HG03095 (cell line): ENCODE data around the gene LRRC49.
"Not testable (repeated sequence)": the region's sequence is repeated elsewhere in the genome, so short reads cannot be mapped to it uniquely, and the experiment has no call there.

Experiments used
- ATAC-seq: cut with Tn5 transposase; IDR thresholded peaks from one replicate; pipeline ENCODE4 v1.9.1; 2021; ENCODE audit warnings: moderate library complexity; ENCODE audit not compliant: unreplicated experiment

LRRC49 gene

DNA sequence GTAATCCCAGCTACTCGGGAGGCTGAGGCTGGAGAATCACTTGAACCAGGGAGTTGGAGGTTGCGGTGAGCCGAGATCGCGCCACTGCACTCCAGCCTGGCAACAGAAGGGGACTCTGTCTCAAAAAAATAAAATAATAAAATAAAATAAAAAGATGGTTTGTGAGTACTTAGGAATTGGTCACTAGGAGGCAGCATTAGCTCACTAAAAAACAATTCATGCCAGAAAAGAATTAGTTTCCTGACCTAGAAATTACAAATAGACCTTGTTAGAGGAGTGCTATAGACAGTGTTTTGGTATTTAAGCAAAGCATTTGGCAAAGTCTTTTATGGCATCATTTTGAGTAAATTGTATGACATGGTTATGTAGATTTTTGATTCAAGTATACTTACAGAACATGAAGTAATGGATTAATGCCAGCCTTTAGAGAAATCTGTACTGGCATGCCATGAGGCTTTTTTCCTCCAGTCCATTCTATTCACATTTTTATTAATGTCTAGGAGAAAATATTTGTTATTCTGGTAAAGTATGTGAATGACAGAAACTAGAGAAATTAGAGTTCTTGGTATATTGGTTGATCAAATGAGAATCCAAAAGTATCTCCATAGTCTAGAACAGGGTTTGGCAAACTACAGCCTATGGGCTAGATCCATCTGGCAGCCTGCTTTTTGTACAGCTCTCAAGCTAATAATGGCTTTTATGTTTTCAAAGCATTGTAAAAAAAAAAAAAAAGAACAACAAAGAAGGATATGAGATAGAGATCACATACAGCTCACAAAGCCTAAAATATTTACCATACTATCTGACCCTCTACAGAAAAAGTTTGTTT is 81.6 kb downstream of the LRRC49 start:
- ATAC-seq, result no peak

DNA sequence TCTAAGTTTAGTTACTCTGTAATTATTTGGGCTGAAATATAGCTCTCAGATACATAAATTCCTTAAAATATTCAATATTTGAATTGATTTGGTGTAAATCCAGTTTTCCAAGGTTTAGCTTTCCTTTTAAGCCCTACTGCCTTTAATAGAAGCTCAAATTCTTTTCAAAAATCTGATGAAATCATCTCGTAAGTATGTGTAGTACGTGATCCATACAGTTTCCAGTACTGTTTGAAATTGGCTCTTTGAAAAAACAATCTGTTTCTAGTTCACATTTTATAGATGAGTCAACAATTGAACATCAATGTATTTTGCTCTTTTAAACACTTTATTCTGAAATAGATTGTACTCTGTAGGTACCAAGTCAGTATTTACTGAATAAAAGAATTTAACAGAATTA is 84.2 kb downstream of the LRRC49 start:
- no peak for ATAC-seq

DNA sequence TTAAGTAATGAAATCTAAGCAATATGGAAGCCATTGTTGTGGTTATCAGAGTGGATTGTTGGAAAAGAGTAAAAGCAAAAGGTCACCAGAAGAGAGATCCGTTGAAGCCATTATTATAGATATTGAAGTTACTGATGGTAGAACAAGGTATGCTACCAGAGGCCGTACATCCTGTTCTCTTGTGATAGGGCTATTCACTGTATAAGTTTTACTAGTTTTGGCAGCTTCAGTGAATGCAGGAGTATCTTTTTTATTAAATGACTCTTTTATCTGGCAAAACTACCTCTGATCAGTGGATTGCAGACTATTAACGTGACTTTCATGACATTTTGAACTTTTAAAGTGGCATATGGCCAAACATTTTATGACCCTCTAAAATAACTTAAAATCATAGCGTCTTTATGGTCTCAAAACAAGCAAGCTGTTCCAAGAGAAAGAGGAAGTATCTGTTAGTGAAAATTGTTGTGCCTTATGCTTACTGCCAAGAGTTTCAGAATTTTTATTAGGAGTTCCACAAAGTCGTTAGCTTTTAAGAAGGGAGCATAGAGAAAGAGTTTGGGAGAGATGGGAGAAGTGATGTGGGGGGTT is 102.9 kb downstream of the LRRC49 start:
- no peak for ATAC-seq

DNA sequence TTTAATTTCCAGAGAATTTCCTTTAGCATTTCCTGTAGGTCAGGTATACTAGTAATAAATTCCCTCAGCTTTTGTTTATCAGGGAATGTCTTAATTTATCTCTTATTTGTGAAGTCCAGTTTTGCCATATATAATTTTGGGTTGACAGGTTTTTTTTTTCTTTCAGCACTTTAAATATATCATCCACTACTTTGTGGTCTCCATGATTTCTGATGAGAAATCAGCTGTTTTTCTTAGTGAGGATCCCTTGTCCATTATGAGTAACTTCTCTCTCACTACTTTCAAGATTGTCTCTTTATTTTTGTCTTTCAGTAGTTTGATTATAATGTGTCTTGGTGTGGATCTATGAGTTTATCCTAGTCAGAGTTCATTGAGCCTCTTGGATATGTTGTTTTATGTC is 105.7 kb downstream of the LRRC49 start:
- no peak for ATAC-seq

DNA sequence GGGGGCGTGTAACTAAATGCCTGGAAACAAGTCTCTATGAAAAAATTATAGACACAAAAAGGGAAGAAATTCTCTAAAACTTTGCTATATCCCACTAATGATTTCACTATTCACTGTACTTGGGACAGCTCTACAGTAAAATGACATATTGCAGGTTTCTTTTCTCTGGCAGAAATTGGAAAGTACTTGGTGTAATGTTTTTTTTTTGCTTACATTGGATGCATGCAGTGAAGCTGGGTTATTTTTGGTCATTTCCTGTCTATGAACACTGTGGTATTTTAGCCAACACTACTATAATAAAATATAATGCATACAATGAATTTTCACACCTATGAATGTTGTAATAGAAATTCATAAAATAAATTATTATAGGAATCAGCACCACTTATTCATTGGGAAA is 109.7 kb downstream of the LRRC49 start:
- ATAC-seq, result no peak

DNA sequence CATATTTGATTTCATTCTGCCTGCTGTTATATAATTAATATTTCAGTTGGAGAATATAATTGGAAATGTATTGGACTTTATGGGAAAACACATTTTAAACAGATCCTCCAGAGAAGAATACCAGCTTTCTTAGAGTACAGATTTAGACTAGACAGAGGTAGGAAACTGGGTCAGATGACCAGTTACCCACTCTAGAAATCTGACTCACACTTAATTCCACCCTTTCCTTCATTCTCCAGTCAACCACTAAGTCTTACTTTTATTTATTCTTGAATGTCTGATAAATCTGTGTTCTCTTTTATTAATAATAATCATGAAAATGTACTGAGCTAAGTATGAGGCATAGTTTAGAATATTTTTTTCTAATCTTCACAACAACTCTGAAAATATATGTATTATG is 110.7 kb downstream of the LRRC49 start:
- no peak for ATAC-seq

DNA sequence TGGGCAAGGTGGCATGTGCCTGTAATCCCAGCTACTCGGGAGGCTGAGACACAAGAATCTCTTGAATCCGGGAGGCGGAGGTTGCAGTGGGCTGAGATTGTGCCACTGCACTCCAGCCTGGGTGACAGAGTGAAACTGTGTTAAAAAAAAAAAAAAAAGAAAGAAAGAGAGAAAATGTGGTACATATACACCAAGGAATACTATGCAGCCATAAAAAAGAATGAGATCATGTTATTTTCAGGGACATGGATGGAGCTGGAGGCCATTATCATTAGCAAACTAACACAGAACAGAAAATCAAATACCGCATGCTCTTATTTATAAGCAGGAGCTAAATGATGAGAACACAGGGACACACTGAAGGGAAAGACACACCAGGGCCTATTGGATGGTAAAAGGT is 111.9 kb downstream of the LRRC49 start:
- not testable (repeated sequence) for ATAC-seq

DNA sequence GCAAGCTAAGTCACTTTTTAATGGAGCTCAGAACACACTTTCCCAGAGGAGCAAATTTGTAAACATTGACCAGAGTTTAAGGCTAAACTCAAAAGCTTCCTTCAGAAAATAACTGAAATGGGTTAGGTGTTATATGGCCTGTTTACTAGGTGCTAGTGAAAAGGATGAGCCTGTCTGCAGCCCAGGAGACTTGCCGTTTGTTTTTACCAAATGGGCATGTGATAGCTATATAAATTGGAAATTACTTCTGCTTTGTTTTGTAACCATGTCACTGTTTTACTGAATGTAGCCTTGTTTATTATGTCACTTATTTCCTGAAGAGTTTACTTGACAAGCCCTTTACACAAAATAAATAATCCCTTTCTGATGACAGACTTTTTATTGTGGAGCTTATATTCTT is 113.3 kb downstream of the LRRC49 start:
- ATAC-seq, result no peak

DNA sequence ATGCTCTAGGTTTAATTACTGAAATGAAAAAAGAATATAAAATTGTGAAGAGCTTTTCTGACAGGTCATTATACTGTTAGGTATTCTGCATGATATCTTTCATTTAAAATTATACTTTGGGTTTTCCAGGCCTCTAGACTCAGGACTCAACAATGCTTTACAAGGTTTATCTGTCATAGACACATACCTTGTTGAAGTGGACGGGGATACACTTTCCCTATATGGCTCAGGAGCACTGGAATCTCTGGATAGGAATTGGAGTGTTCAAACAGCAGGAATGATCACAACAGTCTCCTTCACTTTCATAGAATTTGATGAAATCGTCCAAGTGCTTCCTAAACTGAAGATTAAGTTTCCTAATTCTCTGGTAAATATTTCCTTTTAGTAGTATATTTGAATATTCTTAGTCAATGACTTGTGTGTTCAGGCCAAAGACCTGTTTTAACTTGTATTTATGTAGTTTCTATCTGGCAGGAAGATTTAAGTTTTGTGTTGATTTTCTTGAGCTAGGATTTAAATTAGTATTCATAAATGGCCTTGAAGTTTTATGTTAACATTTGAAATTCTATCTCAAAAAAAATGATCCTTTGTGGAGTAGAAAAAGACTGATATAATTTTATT is 115.7 kb downstream of the LRRC49 start:
- ATAC-seq, result no peak

DNA sequence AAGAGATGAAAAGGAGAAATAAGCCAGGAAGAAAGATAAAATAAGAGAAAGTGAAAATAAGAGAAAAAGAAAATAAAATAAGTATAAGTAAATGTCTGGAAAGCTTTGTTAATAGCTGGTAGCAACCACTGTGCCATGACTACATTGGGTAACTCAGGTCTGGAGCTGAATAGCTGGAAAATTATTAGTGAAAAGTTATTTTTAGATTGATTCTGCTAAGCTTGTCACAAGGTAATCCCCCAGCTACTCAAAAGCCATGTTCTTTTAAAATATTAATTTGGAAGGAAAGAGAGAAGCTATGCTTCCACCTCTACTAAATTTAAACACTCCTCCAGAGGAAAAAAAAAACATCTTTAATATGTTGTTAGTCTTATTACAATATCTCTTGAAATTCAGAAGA is 117.8 kb downstream of the LRRC49 start:
- no peak for ATAC-seq

DNA sequence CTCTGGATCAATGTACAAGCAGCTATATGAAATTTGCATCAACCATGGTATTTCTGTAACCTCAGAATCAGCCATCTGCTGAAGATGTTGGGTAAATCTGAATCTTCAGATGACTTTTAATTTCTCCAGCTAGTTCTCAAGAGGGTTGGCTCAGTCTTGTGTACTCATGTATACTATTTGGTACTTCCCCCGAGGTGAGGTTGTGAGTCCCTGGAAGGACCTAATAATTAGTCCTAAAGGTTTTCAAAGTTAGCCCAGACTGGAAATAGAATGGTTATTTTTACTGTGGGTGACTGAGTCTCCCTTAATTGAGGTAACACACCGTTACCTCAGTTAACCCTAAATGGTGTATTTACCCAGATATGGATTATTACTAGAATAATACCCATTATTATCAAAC is 118.4 kb downstream of the LRRC49 start:
- ATAC-seq, result no peak

DNA sequence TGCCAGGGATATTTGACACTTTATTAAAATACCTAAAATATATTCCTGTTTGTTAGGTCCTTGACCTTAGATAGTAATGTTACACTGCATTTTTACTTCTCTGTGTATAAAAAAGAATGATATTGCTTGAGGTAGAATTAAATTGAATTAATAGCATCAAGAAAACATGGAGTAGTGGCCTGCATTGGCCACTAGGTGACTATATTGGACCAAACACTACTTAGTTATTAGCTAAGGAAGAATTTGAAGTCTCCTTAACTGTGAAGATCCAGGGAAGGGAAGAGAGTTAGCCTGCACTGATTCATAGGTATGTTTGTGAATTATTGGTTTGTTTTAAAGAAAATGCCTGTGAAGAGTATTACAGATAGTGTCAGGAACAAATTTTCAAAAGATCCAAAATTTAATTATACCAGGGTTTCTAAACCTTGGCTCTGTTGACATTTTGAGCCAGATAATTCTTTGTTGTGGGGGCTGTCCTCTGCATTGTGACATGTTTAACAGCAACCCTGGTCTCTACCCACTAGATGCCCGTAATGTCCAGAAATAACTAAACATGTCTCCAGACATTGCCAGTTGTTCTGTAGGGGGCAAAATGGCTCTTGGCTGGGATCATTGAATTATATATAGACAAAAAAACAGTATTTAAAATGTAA is 119.0 kb downstream of the LRRC49 start:
- no peak for ATAC-seq

DNA sequence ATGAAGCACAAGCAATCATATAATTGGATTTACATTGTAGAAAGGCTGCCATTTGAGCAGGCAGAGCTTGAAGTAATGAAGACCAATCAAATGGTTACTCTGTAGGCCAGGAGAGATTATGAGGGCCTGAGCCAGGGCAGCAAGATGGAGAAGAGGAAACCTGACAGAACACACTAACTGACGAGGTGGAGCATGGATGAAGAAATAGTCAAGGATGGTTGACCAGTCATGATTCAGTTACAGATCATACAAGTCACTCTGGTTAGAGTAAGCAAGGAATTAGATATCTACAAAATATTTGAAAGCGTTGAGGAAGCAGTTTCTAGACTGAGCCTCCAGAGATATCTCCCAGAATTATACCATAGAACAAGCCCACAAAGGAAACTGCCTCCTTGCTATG is 120.8 kb downstream of the LRRC49 start:
- ATAC-seq, result no peak

DNA sequence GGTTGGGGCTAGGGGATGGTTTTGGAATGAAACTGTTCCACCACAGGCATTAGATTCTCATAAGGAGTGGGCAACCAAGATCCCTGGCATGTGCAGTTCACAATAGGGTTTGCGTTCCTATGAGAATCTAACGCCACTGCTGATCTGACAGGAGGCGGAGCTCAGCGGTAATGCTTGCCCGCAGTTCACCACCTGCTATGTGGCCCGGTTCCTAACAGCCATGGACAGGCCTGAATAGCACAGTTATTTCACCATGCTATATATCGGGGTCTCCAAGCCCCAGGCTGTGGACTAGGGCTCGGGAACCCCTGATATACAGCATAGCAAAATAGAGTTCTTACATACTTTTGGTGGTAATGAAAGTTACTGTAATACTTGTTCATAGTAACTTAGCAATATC is 122.7 kb downstream of the LRRC49 start:
- no peak for ATAC-seq

DNA sequence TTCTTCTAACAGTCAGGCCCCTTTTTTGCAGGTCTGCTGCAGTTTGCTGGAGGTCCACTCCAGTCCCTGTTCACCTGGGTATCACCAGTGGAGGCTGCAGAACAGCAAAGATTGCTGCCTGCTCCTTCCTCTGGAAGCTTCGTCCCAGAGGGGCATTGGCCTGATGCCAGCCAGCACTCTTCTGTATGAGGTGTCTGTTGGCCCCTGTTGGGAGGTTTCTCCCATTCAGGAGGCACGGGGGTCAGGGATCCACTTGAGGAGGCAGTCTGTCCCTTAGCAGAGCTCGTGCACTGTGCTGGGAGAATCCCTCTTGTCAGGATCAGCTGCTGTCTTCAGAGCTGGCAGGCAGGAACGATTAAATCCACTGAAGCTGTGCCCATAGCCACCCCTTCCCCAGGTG is 138.6 kb downstream of the LRRC49 start:
- not testable (repeated sequence) for ATAC-seq

DNA sequence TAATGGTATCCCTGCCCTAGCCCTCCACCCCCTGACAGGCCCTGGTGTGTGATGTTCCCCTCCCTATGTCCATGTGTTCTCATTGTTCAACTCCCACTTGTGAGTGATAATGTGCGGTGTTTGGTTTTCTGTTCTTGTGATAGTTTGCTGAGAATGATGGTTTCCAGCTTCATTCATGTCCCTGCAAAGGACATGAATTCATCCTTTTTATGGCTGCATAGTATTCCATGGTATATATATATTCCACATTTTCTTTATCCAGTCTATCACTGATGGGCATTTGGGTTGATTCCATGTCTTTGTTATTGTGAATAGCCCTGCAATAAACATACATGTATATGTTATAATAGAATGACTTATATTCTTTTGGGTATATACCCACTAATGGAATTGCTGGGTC is 142.9 kb downstream of the LRRC49 start:
- not testable (repeated sequence) for ATAC-seq

DNA sequence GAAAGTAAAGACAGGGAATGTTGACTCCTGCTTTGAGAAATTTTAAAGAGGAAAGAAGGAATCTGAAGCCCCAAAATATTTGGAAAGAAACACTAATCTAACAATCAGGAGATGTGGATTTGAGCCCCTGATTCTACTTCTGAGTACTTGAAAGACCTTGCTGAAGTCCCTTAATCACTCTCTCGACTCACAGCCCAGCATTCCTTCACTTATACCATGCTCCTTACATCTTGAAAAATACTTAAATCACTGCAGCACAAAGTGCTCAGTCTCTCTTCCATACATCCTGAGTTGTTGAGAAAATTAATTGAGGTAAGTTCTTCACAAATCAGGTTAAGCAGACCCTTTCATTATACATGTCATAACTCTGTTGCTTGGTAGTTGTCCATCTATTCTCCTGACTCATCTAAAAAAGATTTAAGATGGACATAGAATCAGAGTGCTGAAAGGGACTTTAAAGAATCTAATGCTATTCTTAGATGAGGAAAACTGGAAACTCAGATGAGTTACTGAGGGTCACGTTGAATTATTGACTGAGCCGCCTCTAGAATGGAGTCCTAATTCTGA is 149.8 kb downstream of the LRRC49 start:
- no peak for ATAC-seq

DNA sequence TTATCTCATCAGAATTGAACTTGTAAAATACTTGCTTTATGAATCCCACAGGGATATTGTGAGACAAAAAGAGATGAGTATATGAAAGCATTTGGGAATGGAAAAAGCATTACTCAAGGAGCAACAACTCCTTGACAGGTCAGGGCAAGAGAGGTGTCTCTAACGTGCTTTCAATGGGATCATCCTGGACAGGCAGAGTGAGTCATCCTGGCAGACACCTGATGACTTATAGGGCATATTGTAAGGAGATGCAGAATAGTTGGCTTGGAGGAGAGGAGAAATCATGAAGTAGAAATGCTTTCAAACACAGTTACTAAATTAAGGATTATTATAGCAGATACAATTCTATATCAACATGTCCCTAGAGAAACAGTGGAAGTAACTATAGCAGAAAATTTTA is 150.7 kb downstream of the LRRC49 start:
- ATAC-seq, result no peak

DNA sequence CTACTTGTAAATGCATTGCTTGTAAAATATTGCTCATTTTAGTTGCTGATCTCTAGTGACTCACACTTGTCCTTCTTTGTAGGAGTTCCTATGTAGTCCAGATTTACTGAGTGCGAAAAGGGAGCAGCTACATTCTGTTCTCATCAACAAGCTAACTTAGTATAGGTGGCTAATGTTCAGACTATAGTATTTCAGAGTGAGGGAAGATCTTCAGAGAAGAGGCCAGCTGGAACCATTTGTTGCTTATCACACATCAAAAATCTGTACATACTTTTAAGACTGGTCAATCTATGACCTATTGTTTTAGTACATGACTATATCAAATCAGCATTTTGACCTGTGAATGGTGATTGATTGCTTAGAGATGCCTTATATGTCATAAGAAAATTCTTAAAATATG is 151.4 kb downstream of the LRRC49 start:
- no peak for ATAC-seq

DNA sequence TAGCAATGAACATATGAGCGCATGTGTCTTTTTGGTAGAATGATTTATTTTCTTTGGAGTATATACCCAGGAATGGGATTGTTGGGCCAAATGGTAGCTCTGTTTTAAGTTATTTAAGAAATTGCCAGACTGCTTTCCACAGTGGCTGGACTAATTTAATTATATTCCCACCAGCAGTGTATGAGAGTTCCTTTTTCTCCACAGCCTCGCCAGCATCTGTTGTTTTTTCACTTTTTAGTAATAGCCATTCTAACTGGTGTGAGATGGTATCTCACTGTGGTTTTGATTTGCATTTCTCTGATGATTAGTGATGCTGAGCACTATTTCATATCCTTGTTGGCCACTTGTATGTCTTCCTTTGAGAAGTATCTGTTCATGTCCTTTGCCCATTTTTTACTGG is 153.5 kb downstream of the LRRC49 start:
- not testable (repeated sequence) for ATAC-seq

DNA sequence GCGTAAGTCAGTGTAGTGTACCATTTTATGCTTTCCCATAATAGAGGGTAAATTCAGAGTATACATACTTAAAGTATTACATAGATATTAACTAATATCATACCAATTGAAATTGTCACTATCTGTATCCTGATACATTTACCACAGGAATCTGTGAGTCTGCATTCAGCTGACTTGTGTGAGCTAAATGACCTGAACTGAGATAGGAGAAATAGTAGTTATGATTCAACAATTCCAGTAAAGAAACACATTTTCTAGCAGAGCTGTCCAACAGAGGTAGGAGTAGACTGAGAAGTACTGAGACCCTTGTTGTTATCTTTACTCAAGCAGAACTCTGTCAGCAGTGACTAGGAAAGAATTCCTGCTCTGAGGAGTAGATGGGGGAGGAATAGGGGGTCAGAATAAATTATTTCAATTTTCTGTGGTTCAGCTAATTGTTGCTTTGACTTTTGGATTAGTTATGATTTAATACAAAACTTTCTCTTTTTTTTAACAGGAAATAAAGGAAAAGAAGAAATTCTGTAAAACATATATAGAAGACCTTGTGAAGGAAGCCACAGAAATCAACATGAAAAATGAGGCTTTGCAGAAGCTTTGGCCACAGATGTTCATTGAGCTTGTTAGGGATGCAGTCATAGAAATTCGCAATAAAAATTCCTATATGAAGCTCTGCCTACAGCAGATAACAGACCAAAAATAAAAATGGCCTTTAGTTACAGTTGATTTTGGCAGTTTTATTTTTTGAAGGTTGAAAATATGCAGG is 156.5 kb downstream of the LRRC49 start:
- ATAC-seq, result no peak
